GM21423 (cell line): ENCODE data around the gene HNRNPA2B1.
"Not testable (repeated sequence)": the region's sequence is repeated elsewhere in the genome, so short reads cannot be mapped to it uniquely, and the experiment has no call there.

Experiments used
- ATAC-seq: cut with Tn5 transposase; IDR thresholded peaks from one replicate; pipeline ENCODE4 v1.9.1; 2021; ENCODE audit warnings: mild to moderate bottlenecking, moderate library complexity; ENCODE audit not compliant: unreplicated experiment

HNRNPA2B1 gene

GRCh38 chr7:26147646-26148306 is 52.8 kb downstream of the HNRNPA2B1 start:
- ATAC-seq, result not testable (repeated sequence)

- ATAC-seq, result no peak
Observed at GRCh38 chr7:26147030-26147429, 53.5 kb downstream of the HNRNPA2B1 start.

- no peak for ATAC-seq
Observed at GRCh38 chr7:26145238-26145637, 55.3 kb downstream of the HNRNPA2B1 start.

- ATAC-seq, result no peak
Observed at GRCh38 chr7:26144184-26145080, 56.1 kb downstream of the HNRNPA2B1 start.

- no peak for ATAC-seq
Observed at GRCh38 chr7:26143298-26144048, 57.1 kb downstream of the HNRNPA2B1 start.

GRCh38 chr7:26141077-26141476 is 59.5 kb downstream of the HNRNPA2B1 start:
- ATAC-seq, result no peak

GRCh38 chr7:26140380-26140779 is 60.2 kb downstream of the HNRNPA2B1 start:
- no peak for ATAC-seq
